Astrocyte (in vitro differentiated cells and primary cell): ENCODE data around the gene PEX11B. TPM values are rescaled to one million over a fixed set of nuclear protein-coding genes. Genes with fewer than 3 reads are reported as not detected.

Experiments
- DNase-seq: peaks from one replicate; pipeline ENCODE4 v3.0.0-alpha.2; 2010; ENCODE audit warnings: low read depth
- FAIRE-seq: peaks from 2 replicates; lab custom pipeline; 2011; peaks lifted over from hg19 to GRCh38; lab: Jason Lieb, UNC
- H2AFZ ChIP-seq: 2 replicates; pipeline ENCODE4 v1.6.0; 2012; ENCODE audit warnings: low read depth, low read length, inconsistent platforms
- H3K27ac ChIP-seq: 2 replicates; pipeline ENCODE4 v1.5.1; 2011; ENCODE audit warnings: low read depth, low read length, inconsistent platforms
- H3K27me3 ChIP-seq: 2 replicates; pipeline ENCODE4 v1.6.0; 2011; ENCODE audit warnings: low read length, inconsistent platforms; ENCODE audit not compliant: insufficient read depth
- H3K36me3 ChIP-seq: 2 replicates; pipeline ENCODE4 v1.5.1; 2011; ENCODE audit warnings: low read length, inconsistent platforms; ENCODE audit not compliant: insufficient read depth
- H3K4me1 ChIP-seq: 2 replicates; pipeline ENCODE4 v1.5.1; 2011; ENCODE audit warnings: low read length, inconsistent platforms; ENCODE audit not compliant: insufficient read depth
- H3K4me2 ChIP-seq: 2 replicates; pipeline ENCODE4 v1.6.0; 2012; ENCODE audit warnings: low read length, inconsistent platforms
- H3K4me3 ChIP-seq: 2 replicates; pipeline ENCODE4 v1.5.1; 2011; ENCODE audit warnings: low read depth, mild to moderate bottlenecking, low read length, inconsistent platforms; ENCODE audit not compliant: insufficient read depth
- H3K79me2 ChIP-seq: 2 replicates; pipeline ENCODE4 v1.6.0; 2012; ENCODE audit warnings: mild to moderate bottlenecking, low read length, inconsistent platforms; ENCODE audit not compliant: insufficient read depth
- H3K9ac ChIP-seq: 2 replicates; pipeline ENCODE4 v1.6.0; 2012; ENCODE audit warnings: mild to moderate bottlenecking, low read length, inconsistent platforms
- H3K9me3 ChIP-seq: 2 replicates; pipeline ENCODE4 v1.5.1; 2012; ENCODE audit warnings: low read depth, mild to moderate bottlenecking, low read length, inconsistent platforms; ENCODE audit not compliant: insufficient read depth
- H4K20me1 ChIP-seq: 2 replicates; pipeline ENCODE4 v1.6.0; 2012; ENCODE audit warnings: low read length, inconsistent platforms; ENCODE audit not compliant: insufficient read depth
- H3K27ac Mint-ChIP-seq: one replicate; pipeline ENCODE4 v1.8.0; 2021; ENCODE audit warnings: mild to moderate bottlenecking, mixed read lengths; ENCODE audit not compliant: unreplicated experiment
- H3K27me3 Mint-ChIP-seq: one replicate; pipeline ENCODE4 v1.8.0; 2021; ENCODE audit warnings: low read depth, mixed read lengths; ENCODE audit not compliant: unreplicated experiment
- H3K36me3 Mint-ChIP-seq: one replicate; pipeline ENCODE4 v1.8.0; 2021; ENCODE audit warnings: low read depth, mixed read lengths; ENCODE audit not compliant: unreplicated experiment
- H3K4me1 Mint-ChIP-seq: one replicate; pipeline ENCODE4 v1.8.0; 2021; ENCODE audit warnings: low read depth, mixed read lengths; ENCODE audit not compliant: unreplicated experiment
- H3K4me3 Mint-ChIP-seq: one replicate; pipeline ENCODE4 v1.8.0; 2021; ENCODE audit warnings: mild to moderate bottlenecking, moderate library complexity, mixed read lengths; ENCODE audit not compliant: unreplicated experiment
- H3K9me3 Mint-ChIP-seq: one replicate; pipeline ENCODE4 v1.8.0; 2021; ENCODE audit warnings: mild to moderate bottlenecking, mixed read lengths; ENCODE audit not compliant: unreplicated experiment
- CTCF ChIP-seq: IDR thresholded peaks from 2 replicates; pipeline ENCODE4 v1.5.1; 2011; ENCODE audit warnings: low read depth, mild to moderate bottlenecking, inconsistent platforms, low read length, moderate library complexity; ENCODE audit not compliant: insufficient read depth
- EZH2 ChIP-seq: IDR thresholded peaks from 2 replicates; pipeline ENCODE4 v1.6.1; 2012; ENCODE audit warnings: mild to moderate bottlenecking, low read length, inconsistent platforms; ENCODE audit not compliant: insufficient read depth
- total RNA-seq: library from RNA; stranded (reverse); gene quantifications from 2 replicates; pipeline ENCODE4 v1.2.1, GENCODE V29; 2021

The PEX11B gene
- total RNA-seq, 1 donor from 2014 or later = 20.7 TPM

GRCh38 chr1:145878724-145879123 lies 39.8 kb downstream of the PEX11B start:
- Histone ChIP-seq H2AFZ (no peak overlapping the region), H3K36me3 (no peaks in the 10 kb centered on the region), H4K20me1 (no peaks in the 10 kb centered on the region), H3K4me1 (no peaks in the 10 kb centered on the region), H3K9ac (no peak overlapping the region), H3K27ac (no peak overlapping the region), H3K27me3 (peaks cover 6% of the 10 kb centered on the region), H3K4me2 (no peak overlapping the region), H3K4me3 (no peak overlapping the region), H3K9me3 (no peaks in the 10 kb centered on the region), H3K79me2 (no peaks in the 10 kb centered on the region)
- Mint-ChIP-seq H3K4me3 (no peak overlapping the region), H3K27ac (no peak overlapping the region), H3K36me3 (no peaks in the 10 kb centered on the region), H3K9me3 (peaks cover 6% of the 10 kb centered on the region), H3K4me1 (peaks cover 7% of the 10 kb centered on the region), H3K27me3 (peaks cover 38% of the 10 kb centered on the region)
- no peak for TF ChIP-seq EZH2
- TF ChIP-seq CTCF = no peak
- no peak for FAIRE-seq
- no peak for DNase-seq

- TF ChIP-seq CTCF (no peak), EZH2 (no peak)
- Histone ChIP-seq H2AFZ (no peak overlapping the region), H4K20me1 (no peaks in the 10 kb centered on the region), H3K4me3 (no peak overlapping the region), H3K27ac (no peak overlapping the region), H3K4me2 (no peak overlapping the region), H3K27me3 (peaks cover 6% of the 10 kb centered on the region), H3K9me3 (no peaks in the 10 kb centered on the region), H3K4me1 (no peaks in the 10 kb centered on the region), H3K36me3 (no peaks in the 10 kb centered on the region), H3K9ac (no peak overlapping the region), H3K79me2 (no peaks in the 10 kb centered on the region)
- Mint-ChIP-seq H3K9me3 (peaks cover 6% of the 10 kb centered on the region), H3K27me3 (peaks cover 41% of the 10 kb centered on the region), H3K4me1 (peaks cover 7% of the 10 kb centered on the region), H3K36me3 (peaks cover under 1% of the 10 kb centered on the region), H3K27ac (peak overlapping the region; percentile 66), H3K4me3 (no peak overlapping the region)
- DNase-seq (no peak), FAIRE-seq (no peak)
These were observed 40.5 kb downstream of the PEX11B start for GRCh38 chr1:145877923-145878486.

GRCh38 chr1:145874646-145875045 lies 43.9 kb downstream of the PEX11B start:
- Histone ChIP-seq H3K4me3 (no peak overlapping the region), H4K20me1 (no peaks in the 10 kb centered on the region), H3K36me3 (no peaks in the 10 kb centered on the region), H3K9ac (no peak overlapping the region), H3K27me3 (peaks cover 2% of the 10 kb centered on the region), H3K79me2 (no peaks in the 10 kb centered on the region), H3K9me3 (no peaks in the 10 kb centered on the region), H2AFZ (no peak overlapping the region), H3K4me1 (peaks cover 7% of the 10 kb centered on the region), H3K4me2 (no peak overlapping the region), H3K27ac (no peak overlapping the region)
- peaks cover 6% of the 10 kb centered on the region for H3K9me3 Mint-ChIP-seq
- peaks cover 2% of the 10 kb centered on the region for H3K36me3 Mint-ChIP-seq
- H3K4me1 Mint-ChIP-seq = peaks cover 4% of the 10 kb centered on the region
- TF ChIP-seq CTCF (no peak), EZH2 (no peak)
- peaks cover 45% of the 10 kb centered on the region for H3K27me3 Mint-ChIP-seq
- H3K4me3 Mint-ChIP-seq = no peak overlapping the region
- DNase-seq (no peak), FAIRE-seq (no peak)
- no peak overlapping the region for H3K27ac Mint-ChIP-seq
